ENCODE data around the gene XYLT1.
A peak's percentile ranks its signal among the peaks of the same experiment; 100 is the strongest.

The XYLT1 gene

DNA sequence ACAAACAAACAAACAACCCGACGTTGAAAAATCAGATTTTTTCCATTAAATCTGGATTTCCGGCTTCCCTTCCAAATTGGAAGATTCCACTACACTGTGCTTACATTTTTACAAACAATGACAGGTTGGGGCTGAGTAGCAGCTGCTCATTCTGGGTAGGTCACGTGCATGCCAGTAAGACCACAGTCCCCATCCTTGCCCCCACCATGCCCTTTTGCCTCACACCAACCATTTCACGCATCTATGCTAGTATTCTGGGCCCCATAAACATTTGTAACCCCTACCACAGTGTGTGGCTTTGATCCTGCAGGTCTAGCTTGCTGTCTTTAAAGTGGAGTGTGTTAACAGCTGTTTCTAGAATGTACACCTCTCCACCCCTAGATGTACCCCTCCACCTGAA, 366.1 kb downstream of the XYLT1 start:
- DNase-seq (ENCODE audit: low read depth in 2 of 2): no peak

DNA sequence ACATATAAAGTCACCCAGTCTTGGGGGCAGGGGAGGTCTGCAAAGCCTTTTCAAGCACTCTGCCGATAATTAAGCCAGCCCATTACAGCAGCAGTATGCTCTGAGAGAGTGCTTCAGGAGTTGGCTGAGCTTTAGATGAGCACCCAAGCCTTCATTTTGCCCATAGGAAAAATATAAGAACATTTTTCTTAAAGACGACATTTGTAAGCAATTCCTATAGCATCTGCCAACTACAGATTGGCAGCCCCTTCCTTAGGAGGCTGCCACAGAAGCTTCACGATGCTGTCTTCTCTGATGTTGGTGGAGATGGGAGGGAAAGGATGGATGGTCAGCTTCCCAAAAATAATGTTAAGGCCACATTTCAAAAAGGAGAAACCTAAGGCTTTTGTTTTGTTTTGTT, 367.5 kb downstream of the XYLT1 start:
- no peak for DNase-seq (ENCODE audit: low read depth in 2 of 2)

DNA sequence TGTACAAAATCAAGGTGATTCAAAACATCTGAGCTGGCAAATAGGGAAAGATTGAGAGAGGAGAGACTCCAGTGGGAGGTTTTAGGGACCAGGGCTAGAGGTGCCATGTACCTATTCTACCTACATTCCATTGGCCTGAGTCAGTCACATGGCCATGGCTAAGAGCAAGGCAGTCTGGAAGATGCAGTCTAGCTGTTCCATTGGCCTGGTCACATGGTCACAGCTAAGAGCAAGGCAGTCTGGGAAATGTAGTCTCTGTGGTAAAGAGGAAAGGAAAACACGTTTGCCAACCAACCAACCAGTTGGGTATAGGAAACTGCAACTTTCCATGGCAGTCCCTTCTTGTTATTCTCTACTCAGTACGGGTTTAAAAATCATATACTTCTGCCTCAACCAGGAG, 369.1 kb downstream of the XYLT1 start:
- no peak for DNase-seq (ENCODE audit: low read depth in 2 of 2)

DNA sequence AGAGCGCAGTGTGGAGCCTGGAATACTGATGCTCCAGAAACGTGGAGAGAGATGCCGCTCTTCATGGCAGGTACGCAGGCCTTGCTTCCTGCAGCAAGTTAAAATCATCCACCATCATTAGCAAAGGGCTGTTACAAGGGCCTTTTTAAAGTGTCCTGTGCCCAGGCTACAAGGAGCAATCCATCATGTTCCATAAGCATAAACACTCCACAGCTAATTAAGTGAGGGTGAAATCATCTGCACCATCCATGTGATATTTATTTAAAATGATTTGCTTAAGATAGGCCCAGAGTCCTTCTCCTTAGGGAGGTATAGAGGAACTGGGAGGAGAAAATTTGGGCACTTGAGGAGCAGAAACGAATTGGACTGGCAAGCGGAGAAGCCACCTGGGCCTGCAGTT, 372.1 kb downstream of the XYLT1 start:
- no peak for DNase-seq (ENCODE audit: low read depth in 2 of 2)

DNA sequence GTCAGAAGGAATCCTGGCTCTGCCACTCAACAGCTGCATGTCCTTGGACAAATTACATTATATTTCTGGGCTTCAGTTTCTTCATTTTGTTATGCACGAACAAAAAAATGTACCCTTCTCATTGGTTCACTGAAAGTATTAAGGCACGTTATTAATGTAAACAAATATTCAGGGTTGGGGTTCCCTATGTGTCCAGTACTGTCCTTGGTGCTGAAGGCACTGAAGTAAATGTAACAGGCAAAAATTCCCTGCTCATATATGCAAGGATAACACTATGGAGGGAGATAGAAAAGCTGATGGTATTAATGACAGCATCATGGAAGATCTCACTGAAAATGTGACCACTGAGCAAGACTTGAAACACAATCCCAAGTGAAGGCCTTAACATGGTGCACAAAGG, 386.6 kb downstream of the XYLT1 start:
- no peak for DNase-seq (ENCODE audit: low read depth in 2 of 2)

DNA sequence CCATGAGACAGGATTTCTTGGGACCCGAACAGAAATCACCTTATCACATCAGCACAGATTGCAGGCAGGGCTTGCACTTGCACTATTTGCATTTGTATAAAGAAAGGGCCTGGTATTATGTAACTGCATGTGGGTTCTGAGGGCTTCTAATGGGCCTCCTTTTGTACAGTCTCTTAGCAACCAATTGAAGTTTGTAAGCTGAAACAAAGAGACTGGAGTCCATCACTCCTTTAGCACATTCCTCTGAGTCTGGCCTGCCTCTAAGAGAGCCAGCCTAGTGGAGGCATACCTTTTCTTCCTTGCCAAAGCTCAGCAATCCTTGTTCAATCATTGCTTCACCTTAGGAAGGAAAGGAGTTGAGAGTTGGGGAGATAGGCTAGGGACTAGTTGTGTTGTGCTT, 387.1 kb downstream of the XYLT1 start:
- no peak for DNase-seq (ENCODE audit: low read depth in 2 of 2)

DNA sequence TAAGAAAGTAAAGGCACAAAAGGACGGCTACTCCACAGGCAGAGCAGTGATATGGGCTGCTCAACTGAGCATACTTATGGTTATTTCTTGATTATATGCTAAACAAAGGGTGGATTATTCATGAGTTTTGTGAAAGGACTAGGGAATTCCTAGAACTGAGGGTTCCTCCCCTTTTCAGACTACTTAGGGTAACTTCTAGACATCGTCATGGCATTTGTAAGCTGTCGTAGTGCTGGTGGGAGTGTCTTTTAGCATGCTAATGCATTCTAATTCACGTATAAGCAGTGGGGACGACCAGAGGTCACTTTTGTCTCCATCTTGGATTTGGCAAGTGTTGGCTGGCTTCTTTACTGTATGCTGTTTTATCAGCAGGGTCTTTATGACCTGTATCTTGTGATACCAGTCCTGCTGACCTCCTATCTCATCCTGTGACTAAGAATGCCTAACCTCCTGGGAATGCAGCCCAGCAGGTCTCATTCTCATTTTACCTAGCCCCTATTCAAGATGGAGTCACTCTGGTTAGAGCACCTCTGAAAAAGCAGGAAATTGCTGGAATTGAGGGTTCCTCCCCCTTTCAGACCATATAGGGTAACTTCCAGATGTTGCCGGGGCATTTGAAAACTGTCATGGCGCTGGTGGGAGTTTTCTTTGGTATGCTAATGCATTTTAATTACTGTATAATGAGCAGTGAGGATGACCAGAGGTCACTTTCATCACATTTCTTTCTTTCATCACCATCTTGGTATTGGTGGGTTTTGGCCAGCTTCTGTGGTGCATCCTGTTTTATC, 388.5 kb downstream of the XYLT1 start:
- DNase-seq (ENCODE audit: low read depth in 2 of 2): no peak

DNA sequence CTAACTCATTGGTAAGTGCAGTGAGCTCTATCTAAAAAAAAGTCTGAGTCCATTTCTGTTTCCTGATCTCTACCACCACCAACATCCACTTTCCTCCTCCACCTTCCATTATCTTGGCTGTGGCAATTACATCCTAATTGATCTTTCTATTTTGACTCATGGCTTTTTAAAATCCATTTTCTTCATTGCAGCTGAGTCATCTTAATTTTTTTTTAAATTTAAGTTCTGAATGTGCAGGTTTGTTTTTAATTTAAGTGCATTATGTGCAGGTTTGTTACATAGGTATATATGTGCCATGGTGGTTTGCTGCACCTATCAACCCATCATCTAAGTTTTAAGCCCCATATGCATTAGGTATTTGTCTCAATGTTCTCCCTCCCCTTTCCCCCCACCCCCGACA, 390.7 kb downstream of the XYLT1 start:
- no peak for DNase-seq (ENCODE audit: low read depth in 2 of 2)

DNA sequence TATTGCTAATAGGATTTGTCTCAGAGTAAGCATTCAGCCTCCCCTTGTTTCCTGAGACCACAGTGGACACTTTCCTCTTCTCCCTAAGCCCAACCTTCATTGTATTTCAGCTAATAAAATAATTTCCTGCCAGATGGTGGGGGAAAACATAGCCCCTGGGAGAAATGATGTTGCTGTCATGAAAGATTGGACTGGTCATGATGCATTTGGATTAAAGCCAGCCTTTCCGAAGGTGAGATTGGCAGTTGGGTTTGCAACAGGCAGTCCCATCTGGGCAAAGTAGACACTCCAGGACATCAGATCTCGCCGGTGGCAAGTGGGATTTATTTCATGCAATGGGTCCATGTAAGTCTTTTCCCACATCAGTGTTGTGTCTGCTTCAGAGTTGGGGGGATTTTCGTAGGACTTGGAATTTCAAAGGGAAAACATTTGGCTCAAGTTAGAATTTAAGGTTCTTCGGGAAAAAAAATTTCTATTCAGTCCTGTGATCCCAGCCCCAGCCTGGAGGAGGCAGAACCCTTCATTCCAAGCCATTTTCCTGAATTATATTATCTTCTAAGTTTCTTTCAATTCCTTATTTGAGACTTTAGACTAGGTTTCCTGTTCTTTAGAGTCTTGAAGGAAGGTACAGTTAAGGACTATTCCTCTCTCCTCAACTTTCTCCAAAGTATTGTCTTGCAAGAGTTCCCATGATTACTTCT, 391.7 kb downstream of the XYLT1 start:
- DNase-seq (ENCODE audit: low read depth in 2 of 2): no peak

DNA sequence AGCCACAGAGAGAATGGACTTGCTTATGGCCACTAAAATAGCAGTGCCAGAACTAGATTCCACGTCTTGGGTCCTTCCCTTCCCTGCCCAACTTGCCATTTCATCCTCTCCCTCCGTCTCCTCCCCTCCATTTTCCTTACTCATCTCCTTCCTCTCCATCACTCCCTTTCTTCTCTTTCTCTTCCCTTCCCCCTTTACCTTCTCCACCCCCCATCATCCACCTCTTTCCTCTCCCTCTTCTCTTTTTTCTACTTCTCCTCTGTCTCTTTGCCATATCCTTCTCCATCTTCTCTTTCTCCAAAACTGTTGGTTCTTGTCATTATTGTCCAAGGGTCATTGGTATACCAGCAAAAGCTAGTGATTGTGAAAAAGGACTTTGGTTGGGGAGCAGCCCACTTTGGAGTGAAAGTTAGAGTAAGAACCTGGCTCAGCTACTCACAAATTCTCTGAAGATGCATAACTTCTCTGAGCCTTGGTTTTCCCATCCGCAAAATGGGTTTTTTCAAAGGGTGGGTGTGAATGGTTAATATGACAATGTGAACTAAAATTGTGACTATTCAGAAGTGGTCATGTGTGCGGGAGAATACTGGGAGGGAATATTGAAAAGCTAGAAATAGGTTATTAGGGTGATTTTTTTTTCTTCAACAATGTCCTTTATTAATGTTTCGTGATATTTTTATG, 393.8 kb downstream of the XYLT1 start:
- DNase-seq (ENCODE audit: low read depth in 2 of 2): no peak

DNA sequence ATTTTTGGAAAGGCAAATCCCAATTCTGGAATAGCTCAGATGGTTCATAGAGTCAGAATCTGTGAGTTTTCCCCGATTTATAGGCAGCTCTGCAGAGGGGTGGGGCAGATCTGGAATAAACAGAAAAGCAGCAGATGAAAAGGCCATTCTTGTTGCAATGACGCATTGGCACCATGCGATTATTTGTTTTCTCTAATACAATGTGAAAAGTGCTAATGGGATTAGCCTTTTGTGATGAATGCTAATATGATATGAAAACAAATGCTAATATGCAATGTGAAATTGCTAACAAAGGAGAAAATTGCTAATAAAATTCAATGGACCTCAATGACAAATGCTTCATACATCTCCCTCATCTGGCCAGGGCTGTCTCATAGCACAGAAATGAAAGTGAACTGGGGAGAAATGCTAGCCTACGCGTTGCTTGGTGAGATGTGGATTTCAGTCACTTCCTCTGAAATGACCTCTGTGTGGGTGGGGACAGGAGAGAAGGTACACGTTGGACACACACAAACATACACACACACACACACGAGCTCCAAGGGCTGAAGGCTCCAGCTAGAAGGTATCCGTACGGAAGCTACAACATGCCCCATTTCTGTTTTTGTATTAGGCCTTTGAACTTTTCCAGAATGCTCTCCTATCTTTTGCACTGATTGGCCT, 394.5 kb downstream of the XYLT1 start:
- no peak for DNase-seq (ENCODE audit: low read depth in 2 of 2)

DNA sequence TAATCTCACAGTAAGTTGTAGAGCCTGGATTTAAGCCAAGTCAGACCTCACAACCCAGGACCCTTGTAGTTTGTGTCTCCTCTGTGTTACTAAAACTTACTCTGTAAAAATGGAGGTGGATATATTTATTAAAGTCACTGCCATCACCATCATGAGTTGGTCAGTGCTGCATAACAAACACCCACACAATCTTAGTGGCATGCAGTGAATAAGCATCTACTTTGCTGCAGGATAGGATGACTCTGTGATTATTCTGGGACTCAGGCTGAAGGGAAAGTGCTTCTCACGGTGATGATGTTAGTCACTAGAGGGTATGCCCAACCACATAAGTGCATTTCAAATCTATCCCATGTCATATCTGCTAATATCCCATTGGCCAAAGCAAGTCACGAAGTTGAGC, 398.7 kb downstream of the XYLT1 start:
- no peak for DNase-seq (ENCODE audit: low read depth in 2 of 2)

DNA sequence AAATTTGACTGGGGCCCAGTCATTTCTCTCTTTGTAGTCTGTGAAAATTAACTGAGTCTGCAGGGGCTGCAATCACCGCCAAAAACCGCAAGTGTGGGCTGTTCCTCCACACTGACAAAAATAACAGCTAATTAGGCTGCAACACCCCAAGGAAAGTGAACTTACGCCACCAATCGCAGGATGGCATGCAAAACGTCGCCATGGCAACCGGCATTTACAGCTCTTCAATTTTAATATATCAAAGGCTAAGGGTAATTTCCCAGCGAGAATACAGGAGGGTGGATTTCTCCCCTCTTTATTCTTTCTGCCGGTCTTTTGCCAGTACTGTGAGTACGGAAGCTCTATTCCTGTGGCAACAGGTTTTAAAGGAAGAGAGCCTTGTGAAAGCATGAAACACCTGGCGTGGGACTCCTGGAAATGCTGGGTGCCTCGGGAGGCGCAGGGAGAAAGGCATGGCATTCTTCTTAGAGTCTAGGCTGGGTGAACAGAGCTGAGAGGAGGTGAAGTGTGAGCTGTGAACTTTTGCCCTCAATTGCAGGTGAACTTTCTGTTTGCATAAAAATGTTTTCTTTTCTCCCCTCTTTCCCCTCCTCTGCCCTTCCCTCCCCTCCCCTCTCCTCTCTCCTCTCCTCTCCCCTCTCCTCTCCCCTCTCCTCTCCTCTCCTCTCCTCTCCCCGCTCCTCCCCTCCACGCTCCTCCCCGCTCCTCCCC, 399.7 kb downstream of the XYLT1 start:
- peak; percentile 74 for DNase-seq (ENCODE audit: low read depth in 2 of 2)

DNA sequence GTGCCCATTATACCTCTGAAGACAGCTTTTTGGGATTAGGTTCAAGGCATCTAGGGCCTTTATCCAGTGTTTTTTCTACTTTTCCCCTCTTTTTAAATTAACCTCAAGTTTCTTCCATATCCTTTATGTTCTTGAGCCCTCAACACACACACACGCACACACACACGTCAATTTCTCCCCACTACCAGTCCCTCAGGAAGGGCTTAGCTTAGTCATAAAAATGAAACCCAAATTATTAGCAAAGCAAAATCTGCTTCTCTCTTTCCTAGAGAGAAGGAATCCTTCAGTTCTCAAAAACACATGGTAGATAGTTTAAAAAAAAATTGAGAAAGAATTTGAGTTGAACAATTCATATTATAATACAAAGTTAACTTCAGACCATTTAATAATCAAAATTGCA, 401.1 kb downstream of the XYLT1 start:
- no peak for DNase-seq (ENCODE audit: low read depth in 2 of 2)

DNA sequence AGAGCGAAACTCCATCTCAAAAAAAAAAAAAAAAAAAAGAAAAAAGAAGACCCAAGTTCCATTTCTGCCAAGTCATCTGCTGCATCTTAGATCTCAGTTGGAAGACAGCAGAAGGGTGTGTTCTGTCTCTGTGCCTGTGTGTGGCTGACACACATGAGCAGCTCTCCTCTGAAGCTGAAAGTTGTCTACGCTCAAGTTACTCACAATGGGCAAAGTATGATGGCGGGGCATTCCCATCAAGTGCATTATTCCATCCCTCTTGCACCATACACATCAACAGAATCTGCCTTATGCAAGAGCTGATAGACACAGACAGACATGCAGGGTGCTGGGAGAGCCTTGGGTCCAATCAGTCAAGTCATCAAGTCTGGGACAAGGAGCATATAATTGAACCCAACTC, 402.2 kb downstream of the XYLT1 start:
- no peak for DNase-seq (ENCODE audit: low read depth in 2 of 2)

DNA sequence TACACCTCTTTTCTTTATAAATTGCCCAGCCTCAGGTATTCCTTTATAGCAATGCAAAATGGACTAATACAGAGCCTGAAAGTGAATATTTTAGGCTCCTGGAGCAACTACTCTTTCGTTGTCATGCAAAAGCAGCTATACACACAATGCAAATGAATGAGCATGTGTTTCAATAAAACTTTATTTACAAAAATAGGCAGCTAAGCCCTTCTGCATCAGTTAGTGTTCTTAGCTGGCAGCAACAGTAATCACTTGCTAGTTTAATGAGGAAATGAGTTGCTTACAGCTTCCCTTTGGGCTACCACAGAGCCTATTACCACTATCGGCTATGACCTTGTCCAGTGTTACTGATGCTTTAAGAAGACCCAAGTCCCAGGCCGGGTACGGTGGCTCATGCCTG, 402.9 kb downstream of the XYLT1 start:
- no peak for DNase-seq (ENCODE audit: low read depth in 2 of 2)

DNA sequence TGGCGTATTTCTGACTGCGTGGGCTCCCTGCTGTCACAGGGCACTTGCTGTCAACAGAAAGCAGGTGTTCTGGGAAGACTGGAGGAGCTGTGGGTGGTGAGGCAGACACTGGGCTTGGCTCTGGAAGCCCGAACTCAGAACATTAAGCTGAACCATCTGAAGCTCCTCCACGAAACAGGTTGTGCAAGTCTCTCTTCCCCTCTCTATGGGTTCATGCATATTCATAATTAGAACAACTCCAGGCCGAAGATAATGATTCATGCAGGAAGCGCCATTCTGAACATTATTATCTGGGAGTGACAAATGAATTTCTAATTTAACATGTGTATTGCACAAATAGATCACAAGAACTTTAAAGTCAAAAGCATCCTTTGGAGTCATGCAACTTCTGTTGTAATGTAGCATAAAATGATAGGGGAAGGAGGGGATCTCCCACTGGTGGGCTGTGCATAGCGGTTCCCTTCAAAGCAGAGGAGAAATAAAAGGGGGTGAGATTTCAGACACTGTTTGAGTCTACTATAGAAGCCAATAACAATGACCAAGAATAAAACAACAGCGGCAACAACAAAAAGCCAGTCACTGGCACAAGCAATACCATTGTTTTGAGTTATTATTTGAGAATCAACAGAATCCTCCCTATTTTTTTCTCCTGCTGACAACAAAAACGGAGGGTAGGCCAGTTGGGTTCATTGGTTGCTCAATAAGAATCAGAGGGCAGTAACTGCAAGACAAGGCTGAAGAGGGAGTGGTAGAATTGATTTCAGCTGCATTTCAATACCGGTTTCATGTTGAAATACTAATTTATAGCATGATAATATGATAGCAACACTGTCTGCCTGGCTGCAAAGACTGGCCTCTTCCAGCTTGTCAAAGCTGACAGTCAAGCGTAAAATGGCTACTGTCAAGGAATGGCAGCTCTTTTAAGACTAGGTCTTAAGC, 407.3 kb downstream of the XYLT1 start:
- no peak for DNase-seq (ENCODE audit: low read depth in 2 of 2)

DNA sequence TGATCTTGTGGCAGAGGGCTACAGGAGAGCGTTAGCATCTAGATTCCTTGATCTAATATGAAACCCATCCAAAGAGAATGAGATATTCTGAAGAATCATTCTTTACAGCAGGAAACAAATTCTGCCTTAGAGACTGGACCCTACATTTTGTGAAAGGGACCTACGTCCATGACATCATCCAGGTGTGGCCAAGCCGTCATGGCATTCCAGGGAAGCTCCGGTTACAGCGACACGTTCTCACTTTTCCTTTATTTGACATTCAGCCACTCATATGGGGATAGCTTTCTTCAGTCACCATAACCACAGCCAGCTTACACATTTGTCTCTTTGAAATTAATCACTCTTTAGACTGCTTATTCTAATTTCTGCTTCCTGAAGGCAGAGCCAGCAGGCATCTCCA, 408.1 kb downstream of the XYLT1 start:
- no peak for DNase-seq (ENCODE audit: low read depth in 2 of 2)

DNA sequence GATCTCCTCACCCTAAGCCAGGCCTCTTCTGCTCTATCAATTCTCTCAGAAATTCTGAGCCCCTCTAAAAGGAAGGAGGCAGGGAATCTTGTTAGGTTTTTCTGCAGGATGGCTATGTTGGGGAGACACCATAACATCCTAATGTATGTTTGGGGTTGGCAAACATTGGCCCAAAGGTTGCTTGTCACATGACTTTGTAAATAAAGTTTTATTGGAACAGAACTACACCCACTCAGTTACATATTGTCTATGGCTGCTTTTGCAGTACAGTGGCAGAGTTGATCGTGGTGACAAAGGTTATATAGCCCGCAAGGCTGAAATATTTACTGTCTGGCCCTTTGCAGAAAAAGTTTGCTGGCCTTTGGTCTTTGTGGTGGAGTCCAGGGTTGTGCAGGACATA, 409.4 kb downstream of the XYLT1 start:
- no peak for DNase-seq (ENCODE audit: low read depth in 2 of 2)

DNA sequence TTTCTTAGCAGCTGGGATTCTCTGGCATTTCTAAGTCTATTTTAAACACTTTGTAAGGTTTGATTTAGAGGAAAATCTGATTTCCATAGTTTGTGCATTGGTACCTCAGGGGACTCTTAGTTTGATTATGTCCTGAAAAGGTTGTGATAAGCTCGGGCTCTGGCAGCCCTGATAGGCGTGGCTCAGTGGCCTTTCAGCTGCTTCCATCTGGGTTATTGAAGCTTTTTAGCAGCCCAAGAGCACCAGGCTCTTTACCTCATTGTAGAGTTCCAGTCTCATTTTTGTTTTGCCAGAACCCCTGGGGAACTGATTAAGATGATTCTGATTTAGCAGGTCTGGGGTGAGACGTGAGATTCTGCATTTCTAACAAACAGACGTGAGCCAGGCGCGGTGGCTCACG, 412.3 kb downstream of the XYLT1 start:
- no peak for DNase-seq (ENCODE audit: low read depth in 2 of 2)

DNA sequence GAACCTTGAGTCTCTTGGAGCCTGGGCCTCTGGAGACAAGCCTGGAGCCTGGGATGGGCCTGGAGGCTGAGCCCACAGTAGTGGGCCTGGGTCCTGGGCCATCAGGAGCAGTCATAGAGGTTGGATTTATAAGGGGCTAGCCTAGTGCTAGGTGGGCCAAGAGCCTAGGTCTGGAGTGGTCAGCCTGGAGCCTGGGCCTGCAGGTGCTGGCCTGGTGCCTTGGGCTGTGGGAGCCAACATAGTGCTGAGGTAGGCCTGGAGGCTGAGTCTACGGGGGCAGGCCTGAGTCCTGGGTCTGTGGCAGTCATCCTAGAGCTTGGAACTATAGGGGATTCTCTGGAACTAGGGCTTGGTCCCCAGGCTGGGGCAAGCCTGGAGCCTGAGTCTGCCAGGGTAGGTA, 414.1 kb downstream of the XYLT1 start:
- no peak for DNase-seq (ENCODE audit: low read depth in 2 of 2)
